ENCODE data around the gene YWHAG. TPM values are rescaled to one million over a fixed set of nuclear protein-coding genes. Genes with fewer than 3 reads are reported as not detected.
A peak's percentile ranks its signal among the peaks of the same experiment; 100 is the strongest.
"Not testable (repeated sequence)": the region's sequence is repeated elsewhere in the genome, so short reads cannot be mapped to it uniquely, and the experiment has no call there.

Gene YWHAG
- polyA plus RNA-seq, 4 donors = 124 to 141 (median 137) TPM

DNA sequence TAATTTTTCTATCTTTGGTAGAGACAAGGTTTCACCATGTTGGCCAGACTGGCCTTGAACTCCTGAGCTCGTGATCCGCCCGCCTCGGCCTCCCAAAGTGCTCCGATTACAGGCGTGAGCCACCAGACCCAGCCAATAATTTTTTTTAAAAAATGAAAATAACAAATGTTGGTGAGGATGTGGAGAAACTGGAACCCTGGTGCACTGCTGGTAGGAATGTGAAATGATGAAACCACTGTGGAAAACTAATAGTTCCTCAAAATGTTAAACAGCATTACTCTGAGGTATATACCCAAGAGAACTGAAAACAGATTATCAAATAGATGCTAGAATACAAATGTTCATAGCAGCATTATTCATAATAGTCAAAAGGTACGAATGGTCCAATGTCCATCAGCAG is 23.0 kb upstream of the YWHAG start:
- DNase-seq (ENCODE audit: low read depth in 4 of 4, low spot score in 3 of 4) = no peak

DNA sequence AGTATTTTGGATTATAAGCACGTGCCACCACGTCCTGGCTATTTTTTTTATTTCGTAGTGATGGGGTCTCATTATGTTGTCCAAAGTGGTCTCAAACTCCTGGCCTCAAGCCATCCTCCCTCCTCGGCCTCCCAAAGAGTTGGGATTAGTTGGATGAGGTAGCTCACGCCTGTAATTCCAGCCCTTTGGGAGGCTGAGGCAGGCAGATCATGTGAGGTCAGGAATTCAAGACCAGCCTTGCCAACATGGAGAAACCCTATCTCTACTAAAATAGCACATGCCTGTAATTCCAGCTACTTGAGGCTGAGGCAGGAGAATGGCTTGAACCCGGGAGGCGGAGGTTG is 21.8 kb upstream of the YWHAG start:
- no peak for DNase-seq (ENCODE audit: low read depth in 4 of 4, low spot score in 3 of 4)

DNA sequence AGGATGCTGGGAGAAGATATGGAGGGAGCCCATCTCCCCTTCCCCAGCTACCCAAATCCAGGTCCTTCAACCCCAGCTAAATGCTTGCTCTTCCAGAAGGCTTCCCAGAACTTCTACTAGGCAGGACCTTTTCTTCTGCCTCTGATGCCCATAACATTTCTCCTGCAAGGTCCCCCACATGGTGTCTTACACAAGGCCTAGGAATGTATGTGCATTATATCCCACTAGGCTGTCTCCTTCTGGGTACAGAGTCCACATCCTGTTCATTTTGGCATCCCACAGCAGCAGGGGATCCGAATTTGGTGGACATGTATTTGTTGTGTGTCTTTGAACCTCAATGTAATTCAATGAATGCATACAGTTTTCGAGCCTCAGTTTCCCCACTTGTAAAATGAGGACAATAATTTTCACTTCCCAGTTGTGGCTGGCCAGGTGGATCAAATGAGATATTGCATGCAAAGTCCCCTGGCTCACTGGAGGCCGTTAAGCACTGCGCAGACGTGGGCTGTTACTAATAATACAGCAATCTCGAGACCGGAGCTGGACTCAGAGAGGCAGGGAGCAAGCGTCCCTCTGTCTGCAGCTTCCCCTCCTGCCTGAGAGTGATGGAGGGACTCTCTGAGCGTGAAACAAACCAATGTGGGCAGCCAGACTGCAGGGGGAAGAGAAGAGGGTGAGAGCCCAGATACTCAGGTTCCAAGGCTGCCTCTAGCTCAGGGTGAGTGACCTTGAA is 18.6 kb upstream of the YWHAG start:
- no peak for DNase-seq (ENCODE audit: low read depth in 4 of 4, low spot score in 3 of 4)

DNA sequence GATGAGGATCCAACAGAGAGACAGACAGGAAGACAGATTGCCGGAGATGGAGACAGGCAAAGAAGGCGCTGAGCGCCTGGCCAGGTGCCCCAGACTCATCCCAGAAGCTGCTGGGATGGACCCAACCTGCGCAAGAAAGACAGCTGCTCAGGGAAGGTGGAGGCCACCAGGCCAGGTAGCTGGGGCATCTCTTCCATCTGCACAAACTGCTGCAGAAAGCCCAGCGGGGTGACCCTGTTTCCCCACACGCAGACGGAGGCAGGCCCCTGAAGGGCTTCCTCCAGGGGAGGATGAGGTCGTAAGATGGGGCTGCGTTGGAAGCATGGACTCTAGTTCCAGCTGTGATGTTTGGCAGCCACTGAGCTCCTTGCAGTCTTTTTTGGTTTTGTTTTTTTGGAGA is 16.5 kb upstream of the YWHAG start:
- no peak for DNase-seq (ENCODE audit: low read depth in 4 of 4, low spot score in 3 of 4)

DNA sequence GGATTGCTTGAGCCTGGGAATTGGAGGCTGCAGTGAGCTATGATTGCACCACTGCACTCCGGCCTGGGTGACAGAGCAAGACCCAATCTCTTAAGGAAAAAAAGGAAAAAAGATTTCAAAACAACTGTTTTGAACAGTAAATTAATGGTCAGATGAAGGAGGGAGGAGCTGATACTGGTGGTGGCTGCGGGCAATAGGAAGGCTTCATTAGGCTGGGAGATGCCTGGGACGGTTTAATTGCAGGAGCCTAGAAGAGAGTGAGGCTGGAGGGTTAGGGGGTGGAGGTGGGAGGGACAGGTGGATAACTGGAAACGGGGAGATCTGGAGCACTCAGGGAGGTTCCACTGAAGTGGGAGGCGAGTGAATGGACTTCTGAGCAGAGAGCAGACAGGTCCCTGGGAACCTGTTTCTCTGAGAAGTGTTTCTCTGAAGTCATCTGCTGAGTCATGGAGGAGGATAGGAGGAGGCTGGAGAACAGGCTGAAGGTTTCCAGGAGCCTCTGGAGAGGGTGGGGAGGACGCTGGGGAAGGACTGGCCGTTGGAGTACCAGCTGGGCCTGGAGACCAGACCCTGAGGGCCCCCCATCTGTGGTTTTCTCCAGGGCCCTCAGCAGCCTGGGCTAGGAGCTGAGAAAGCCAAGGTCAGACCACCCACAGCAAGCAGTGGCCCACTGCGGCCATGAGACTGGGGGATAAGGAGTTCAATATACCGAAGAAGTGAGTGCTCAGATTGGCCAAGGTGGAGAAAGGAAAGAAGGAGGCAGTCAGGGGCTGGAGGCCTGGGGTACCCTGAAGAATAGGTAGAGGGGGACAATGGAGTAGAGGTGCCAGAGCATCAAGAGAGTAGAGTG is 14.4 kb upstream of the YWHAG start:
- no peak for DNase-seq (ENCODE audit: low read depth in 4 of 4, low spot score in 3 of 4)

DNA sequence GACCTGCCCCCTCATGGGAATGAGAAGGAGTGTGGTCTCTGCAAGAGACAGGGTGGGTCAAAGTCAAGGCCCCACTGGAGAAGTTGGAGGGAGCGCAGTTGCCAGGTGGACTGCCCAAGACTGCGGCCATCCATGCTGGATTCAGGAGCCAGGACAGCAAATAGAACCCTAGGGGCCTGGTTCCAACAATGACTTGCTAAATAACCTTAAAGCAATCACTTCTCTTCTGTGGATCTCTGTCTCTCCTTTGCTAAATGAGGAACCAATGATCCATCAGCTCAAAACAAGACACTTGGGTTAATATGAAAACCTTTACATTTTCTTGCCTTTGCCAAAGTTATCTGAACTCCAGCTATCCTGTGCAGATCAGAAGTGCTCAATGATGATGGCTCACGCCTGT is 12.6 kb upstream of the YWHAG start:
- no peak for DNase-seq (ENCODE audit: low read depth in 4 of 4, low spot score in 3 of 4)

DNA sequence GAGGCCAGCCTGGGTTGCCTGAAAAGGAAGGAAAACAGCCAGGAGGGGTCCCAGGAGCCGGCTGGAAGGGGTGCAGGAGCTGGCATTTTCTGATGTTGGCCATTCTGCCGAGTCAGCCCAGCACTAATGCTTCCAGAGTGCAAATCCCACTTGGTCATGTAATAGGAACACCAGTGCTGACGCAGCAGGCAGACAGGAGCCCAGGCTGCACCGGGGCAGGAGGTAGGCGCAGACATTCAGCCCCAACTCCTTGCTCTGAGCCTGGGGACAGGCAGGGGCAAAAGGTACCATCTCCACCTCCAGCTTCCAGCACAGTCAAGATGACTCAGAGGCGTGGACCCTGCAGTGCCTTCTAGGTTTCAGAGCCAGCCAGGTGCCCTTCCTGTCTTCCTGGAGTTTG is 10.2 kb upstream of the YWHAG start:
- no peak for DNase-seq (ENCODE audit: low read depth in 4 of 4, low spot score in 3 of 4)

DNA sequence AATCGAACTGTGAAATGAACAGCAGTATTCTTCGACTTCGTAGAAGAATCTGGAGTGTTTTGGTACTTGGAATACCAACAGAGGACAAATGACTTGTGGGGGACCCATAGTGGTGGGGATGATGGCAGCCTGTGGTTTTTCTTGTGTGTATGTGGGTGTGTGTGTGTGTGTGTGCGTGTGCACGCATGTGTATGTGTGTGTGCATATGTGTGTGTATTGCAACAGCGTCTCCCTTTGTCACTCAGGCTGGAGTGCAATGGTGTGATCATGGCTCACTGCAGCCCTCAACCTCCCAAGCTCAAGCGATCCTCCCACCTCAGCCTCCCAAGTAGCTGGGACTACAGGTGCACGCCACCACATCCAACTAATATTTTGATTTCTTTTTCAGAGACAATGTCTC is 9.4 kb upstream of the YWHAG start:
- DNase-seq (ENCODE audit: low read depth in 4 of 4, low spot score in 3 of 4) = no peak

DNA sequence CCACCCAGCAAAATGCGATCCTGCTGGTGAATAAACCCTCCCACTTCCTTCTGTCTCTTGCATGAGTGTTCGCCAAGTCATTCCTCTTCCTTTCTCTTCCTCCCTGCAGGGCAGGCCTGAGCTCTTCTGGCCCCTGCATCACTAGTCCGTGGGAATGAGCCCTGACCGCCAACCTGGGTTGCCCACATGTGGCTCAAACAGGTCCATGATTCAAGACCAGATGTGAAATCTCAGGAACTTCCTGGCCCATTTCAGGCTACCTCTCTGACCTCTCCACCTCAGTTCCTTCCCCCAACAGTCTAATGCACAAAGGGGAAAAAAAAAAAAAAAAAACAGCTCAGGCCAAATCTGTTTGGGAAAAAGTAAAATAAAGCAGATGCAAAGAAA is 5.4 kb upstream of the YWHAG start:
- DNase-seq (ENCODE audit: low read depth in 4 of 4, low spot score in 3 of 4) = no peak

DNA sequence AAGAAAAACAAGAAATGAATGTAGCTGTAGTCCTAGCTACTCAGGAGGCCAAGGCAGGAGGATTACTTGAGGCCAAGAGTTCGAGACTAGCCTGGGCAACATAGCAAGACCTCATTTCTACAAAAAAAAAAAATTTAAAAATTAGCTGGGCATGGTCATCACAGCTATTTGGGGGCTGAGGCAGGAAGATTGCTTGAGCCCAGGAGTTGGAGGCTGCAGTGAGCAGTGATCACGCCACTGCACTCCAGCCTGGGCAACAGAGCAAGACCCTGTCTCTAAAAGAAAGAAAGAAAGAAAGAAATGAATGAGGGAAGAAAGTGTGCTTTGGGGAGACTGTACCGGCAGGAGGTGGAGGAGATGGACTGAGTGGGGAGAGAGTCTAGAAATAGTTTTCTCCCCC is 5.0 kb upstream of the YWHAG start:
- not testable (repeated sequence) for DNase-seq (ENCODE audit: low read depth in 4 of 4, low spot score in 3 of 4)

DNA sequence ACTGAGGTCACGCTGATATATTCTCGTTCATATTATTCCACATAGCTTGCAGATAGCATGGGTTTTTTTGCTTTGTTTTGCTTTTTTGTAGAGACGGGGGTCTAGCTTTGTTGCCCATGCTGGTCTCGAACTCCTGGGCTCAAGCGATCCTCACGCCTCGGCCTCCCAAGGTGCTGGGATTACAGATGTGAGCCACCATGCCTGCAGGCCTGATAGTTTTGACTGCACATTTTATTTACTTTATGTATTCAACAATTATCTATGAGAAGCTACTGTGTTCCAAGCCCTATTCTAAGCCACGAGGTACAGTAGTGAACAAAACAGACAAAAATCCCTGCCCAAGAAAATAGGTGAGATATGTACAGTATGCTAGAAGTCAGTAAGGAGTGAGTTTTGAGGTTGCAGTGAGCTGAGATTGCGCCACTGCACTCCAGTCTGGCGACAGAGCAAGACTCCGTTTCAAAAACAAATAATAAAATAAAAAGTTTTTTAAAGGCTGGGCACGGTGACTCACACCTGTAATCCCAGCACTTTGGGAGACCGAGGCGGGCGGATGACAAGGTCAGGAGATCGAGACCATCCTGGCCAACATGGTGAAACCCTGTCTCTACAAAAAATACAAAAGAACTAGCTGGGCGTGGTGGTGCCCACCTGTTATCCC is 1.3 kb upstream of the YWHAG start:
- DNase-seq (ENCODE audit: low read depth in 4 of 4, low spot score in 3 of 4) = no peak

DNA sequence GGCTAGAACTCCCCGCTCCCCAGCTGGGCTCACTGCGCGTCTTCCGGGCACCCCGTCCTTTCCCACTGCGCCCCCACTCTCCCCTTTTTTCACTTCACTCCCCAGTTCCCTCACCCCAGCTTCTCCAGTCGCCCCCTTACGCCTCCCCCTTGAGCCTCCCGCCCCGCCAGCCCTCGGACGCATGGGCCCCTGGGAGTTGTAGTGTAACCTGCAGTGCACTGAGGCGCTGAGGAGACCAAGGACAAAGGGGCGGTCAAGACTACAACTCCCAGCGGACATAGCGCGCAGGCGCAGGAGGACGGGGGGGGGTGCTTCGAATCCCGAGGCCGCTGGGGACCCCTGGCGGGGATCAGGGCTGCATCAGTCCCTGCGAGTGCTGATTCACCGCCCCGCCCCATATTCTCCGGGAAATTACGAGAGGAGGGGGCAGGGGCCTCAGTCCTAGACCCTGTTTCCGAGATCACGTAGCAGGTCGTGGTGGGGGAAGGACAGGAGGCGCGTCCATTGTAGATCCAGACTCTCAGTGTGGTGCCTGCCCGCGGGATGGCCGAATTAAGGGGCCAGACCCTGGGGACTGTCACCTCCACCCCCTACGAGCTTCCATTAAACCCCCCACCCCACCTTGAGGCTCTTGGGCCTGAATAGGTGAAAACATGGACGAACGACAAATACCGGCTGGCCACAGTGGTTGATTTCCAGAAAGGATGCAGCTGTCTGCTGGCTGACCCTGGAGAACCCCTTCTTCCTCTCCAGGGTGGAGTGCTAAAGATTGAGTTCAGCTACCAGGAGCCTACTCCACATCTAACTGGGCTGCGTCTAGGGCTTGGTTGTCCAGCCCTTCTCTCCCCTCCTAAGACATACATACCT is 553 bp upstream of the YWHAG start:
- peak; percentile 95 to 98 (median 96) for DNase-seq (ENCODE audit: low read depth in 4 of 4, low spot score in 3 of 4)

DNA sequence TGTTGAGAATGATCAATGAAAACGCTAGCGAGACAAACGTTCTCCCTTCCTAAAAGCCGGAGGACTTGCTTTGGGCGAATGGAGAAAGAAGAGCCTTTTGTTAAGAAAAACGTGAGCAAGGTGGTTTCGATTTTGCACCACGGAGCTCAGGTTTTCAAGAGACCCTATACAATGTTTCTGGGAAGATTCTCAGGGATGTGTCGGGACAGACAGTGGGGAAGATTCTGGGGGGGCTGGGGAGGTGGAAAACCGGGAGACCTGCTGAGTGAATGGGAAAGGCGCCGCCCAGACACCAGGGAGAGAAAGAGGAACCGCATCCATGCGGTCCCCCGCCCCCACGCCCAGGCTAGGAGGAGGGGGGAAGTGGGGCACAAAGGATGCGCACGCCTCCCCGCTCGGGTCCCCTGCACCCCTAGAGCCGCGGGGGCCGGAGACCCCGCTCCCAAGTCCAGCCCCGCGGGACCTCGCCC is 745 bp downstream of the YWHAG start:
- peak in 1 of 4 donors; percentile 32 for DNase-seq (ENCODE audit: low read depth in 4 of 4, low spot score in 3 of 4)

DNA sequence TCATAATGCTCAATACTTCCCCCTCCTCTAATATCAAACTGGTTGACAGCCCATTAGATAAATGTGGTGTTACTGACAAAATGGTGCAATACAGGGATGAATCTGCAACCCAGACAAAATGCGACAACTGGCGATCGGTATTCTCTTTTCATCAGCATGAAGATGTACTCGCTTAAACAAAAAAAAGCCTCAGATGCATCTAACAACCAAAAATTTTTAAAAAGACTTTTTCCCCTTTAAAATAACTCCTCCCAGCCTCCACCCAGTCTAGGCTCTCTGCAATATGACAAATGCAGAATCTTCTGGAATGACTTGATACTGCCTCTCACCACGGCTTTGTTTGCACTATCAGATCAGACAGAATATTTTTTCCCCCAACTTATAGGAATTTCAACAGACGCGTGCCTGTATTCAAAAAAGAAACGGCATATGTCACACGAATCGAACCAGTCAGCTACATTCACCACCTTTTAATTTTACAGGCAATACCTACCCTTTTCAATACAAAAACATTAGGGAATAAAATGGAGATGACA is 1.2 kb downstream of the YWHAG start:
- DNase-seq (ENCODE audit: low read depth in 4 of 4, low spot score in 3 of 4) = no peak

DNA sequence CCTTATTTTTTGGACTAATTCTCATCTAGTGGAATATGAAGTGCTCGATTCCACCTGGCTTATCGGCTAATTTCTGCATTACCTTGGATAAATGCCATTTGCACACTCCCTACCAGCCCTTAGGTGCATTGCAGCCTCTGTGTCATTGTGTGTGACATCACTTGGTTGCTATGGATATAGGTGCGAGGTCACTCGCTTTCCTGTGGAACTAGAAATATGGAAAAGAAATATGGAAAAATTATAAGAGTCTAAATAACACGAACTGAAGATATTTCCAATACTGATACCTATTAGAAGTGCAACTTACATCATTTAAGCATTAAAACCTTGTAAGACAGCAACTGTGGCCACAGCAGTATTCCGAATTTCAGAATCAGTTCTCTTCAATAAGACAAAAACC is 2.0 kb downstream of the YWHAG start:
- DNase-seq (ENCODE audit: low read depth in 4 of 4, low spot score in 3 of 4) = no peak

DNA sequence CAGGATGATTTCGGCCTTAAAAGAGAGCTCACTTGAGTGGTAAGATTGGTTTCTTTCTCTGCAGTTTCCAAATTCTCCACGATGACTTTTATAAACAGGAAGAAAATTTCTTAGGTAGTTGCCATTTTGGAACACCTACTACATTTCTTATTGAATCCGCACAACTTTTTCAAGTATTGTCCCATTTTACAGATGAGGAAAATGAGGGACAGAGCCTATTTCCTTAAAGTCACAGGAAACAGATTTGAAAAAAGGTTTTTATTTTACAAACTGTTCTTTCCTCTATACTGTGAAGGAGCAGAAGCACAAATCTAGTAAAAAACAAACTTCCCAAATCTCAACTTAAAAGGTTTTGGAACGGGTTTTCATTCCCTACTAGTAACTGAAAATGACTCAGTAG is 2.7 kb downstream of the YWHAG start:
- DNase-seq (ENCODE audit: low read depth in 4 of 4, low spot score in 3 of 4) = no peak

DNA sequence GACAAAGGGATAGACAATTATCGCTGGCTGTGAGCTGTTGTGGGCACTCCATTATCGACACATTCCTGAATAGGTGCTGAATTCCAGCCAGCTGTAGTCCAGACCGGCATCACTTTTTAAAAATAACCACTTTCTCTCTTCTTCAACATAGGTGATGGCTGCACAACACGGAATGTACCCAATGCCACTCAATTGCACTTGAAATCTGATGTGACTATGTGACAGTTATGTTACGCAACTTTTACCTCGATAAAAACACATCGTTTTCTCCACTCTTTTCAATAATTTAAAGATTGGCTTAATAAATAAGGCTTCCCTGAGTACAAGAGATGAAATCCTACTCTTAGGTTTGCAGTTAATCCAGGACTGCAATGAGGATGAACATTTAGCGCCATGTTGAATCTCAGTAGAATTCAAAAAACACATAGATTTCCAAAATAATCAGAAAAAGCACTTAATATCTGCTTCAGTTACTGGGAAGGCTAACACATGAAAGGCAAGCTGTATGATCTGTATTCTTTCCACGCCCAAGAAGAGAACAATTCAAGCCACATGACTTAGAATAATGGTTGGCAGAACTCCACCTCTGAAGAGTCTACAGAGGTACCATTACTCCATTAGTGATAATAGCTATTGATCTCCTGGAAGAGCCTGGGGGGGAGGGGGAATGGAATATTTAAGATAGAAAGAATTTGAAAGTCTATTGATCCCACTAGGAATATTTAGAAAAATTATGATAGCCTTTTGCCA is 3.6 kb downstream of the YWHAG start:
- no peak for DNase-seq (ENCODE audit: low read depth in 4 of 4, low spot score in 3 of 4)

DNA sequence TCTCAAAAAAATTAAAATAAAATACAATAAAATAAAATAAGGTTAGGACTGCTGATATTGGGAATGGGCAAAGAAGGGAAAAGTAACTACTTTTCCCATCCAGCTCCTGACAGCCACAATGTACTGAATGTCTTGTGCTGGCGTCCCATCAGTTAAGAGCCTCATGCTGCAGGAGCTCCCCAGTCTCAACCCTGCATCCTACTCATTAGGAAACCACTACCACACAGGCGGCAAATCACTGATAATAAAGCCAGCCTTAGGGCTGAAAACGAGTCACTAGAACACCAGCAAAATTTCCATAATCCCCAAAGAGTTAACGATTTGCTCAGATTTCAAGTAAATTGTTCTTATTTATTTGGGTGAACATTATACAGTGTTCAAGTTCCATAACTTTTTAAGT is 4.3 kb downstream of the YWHAG start:
- DNase-seq (ENCODE audit: low read depth in 4 of 4, low spot score in 3 of 4) = no peak

DNA sequence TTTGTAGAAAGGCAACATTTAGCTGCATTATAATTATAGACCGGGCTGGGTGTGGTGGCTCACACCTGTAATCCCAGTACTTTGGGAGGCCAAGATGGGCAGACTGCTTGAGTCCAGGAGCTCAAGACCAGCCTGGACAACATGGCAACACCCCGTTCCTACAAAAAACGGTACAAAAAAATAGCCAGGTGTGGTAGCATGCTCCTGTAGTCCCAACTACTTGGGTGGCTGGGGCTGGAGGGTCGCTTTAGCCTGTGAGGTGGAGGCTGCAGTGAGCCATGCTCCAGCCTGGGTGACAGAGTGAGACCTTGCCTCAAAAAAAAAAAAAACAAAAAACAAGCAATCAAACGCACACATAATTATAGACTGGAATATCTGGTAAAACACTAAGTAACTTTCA is 5.0 kb downstream of the YWHAG start:
- DNase-seq (ENCODE audit: low read depth in 4 of 4, low spot score in 3 of 4) = no peak

DNA sequence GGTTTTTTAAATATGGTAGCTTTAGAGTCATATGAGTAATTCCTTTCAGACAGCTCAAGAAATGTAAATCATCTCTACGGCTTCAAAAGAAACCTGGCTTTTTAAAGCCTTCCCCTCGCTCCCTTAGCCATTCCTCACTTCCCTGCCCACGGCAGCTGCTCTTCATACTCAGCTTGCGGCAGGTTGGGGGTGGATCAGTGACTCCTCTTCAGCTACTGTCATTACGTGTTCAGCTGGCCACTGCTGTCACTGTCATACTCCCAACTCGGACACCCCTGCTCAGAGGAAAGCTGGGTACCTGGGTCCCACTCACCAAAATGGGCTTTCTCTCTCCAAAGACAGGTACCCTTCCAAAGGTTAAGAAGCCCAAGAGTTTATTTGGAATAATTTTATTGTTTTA is 6.6 kb downstream of the YWHAG start:
- no peak for DNase-seq (ENCODE audit: low read depth in 4 of 4, low spot score in 3 of 4)
